Activated CD4-positive, CD25-positive, alpha-beta regulatory T cell treated with anti-CD3 and anti-CD28 coated beads, Interleukin-2, amount 50 U/mL, for 24 hours (primary cell): ENCODE measurements around the gene DCST1.
"Not testable (repeated sequence)": the region's sequence is repeated elsewhere in the genome, so short reads cannot be mapped to it uniquely, and the experiment has no call there.

Source experiments
- ATAC-seq, 2 donors: fragments of 150-1000 bp; cut with Tn5 transposase; one replicate each; pipeline ENCODE4 v1.10.0; 2021; ENCODE audit warnings: mild to moderate bottlenecking in 1 of 2, moderate library complexity in 1 of 2

DCST1 gene, protein sequence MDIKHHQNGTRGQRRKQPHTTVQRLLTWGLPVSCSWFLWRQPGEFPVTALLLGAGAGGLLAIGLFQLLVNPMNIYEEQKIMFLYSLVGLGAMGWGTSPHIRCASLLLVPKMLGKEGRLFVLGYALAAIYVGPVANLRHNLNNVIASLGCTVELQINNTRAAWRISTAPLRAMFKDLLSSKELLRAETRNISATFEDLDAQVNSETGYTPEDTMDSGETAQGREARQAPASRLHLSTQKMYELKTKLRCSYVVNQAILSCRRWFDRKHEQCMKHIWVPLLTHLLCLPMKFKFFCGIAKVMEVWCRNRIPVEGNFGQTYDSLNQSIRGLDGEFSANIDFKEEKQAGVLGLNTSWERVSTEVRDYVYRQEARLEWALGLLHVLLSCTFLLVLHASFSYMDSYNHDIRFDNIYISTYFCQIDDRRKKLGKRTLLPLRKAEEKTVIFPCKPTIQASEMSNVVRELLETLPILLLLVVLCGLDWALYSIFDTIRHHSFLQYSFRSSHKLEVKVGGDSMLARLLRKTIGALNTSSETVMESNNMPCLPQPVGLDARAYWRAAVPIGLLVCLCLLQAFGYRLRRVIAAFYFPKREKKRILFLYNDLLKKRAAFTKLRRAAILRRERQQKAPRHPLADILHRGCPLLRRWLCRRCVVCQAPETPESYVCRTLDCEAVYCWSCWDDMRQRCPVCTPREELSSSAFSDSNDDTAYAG

DNA sequence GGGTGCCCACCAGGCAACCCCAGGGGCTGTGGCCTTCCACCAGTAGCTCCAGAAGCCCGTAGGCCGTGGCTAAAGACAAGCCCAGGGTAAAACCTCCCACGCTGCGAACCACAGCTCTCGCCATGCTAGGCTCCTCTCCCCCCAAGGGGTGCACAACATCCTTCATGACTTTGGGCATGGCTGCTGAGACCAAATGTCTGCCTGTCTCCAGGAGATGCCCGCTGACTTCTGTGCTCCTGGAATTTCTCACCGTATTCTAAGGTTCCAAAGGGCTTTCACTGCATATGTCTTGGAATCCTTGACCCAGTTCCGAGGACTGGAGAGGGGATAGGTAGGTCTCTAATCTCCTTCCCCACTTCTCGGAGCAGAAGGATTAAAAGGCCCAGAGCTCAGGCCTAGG is at the start of gene DCST1, which contains the start of gene DCST2:
Gene DCST1, plus strand, starts transcription at position 301 of the 400 bp plus-strand sequence. CDS start 213 bp downstream, outside the sequence.
Gene DCST2, minus strand, starts transcription at position 258 of the 400 bp plus-strand sequence. Its CDS starts 80 bp downstream, at position 178.
- ATAC-seq, result no peak

DNA sequence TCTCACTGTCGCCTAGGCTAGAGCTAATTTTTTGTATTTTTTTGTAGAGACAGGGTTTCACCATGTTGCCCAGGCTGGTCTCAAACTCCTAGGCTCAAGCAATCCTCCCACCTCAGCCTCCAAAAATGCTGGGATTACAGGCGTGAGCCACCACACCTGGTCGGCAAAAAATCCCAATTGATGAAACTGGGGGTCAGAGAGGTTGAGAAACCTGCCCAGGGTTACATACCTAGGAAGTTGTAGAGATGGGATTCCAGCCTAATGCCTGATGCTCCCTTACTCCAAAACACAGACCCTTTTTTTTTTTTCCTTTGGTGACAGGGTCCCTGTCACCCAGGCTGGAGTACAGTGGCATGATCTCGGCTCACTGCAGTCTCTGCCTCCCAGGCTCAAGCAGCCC is 46.9 kb upstream of the DCST1 start:
- ATAC-seq, result not testable (repeated sequence)

DNA sequence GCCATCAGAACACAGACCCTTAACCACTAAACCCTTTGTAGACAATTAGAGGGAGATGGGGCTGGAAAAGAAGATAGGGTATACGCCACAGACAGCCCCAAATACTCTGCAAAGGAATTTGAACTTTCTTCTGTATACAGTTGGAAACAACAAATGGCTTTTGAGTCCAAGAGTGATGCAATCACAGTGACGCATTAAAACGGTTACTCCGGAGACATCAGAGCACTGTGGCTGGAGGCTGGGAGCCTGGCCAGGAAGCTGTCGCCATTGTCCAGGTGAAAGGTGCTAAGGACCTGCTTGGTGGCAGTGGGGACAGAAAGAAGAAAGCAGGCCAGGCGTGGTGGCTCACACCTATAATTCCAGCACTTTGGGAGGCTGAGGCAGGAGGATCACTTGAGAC is 46.3 kb upstream of the DCST1 start:
- ATAC-seq, result no peak

DNA sequence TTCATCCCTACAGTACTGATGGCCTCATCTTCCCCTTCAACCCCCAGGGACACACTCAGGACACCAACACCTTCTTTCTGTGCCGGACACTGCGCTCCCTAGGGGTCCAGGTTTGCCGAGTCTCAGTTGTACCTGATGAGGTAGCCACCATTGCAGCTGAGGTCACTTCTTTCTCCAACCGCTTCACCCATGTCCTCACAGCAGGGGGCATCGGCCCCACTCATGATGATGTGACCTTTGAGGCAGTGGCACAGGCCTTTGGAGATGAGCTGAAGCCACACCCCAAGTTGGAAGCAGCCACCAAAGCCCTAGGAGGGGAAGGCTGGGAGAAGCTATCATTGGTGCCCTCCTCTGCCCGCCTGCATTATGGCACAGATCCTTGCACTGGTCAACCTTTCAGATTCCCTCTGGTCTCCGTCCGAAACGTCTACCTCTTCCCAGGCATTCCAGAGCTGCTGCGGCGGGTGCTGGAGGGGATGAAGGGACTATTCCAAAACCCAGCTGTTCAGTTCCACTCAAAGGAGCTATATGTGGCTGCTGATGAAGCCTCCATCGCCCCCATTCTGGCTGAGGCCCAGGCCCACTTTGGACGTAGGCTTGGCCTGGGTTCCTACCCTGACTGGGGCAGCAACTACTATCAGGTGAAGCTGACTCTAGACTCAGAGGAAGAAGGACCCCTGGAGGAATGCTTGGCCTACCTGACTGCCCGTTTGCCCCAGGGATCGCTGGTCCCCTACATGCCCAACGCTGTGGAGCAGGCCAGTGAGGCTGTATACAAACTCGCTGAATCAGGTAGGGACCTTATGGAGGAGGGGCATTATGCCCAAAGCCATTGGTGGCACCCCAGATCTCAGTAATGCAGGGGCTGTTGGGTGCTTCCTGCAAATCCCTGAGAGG is 45.3 kb upstream of the DCST1 start:
- ATAC-seq, result no peak

DNA sequence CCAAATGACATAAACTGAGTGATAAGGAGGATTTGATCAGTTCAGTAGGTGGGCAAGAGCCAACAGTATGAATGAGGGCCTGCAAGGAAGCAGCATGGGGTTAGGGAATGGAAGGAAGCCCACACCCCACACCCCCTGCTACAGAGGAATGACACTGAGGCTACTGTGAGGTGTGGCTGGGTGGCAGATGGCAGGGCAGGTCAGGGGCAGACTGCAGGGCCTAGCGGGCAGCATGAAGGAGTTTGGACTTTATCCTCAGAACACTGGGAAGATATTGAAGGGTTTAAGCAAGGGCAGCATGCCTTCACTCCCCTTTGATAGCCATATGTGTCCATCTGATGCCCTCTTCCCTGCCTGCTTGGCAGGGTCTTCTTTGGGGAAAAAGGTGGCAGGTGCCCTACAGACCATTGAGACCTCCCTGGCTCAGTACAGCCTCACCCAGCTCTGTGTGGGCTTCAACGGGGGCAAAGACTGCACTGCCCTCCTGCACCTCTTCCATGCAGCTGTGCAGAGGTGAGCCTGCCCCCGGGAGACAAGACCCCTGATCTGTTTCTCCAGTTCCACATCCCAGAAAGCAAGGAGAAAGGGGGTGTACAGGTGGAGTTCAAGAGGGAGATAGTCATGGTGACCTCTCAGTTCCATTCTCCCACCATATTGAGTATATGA is 44.3 kb upstream of the DCST1 start:
- no peak for ATAC-seq

DNA sequence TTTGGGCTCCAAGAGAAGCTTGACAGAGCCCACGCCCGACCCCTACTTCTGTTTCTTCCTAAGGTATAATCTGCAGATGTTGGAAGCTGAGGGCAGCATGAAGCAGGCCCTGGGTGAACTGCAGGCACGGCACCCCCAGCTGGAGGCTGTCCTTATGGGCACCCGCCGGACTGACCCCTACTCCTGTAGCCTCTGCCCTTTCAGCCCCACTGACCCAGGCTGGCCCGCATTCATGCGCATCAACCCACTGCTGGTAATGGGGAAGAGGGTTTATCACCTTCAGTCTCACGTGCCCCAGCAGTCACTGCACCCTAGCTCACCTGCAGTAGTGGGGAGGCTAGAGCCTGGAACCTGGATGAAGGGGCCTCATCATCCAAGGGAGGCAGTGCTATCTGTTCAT is 43.3 kb upstream of the DCST1 start:
- ATAC-seq, result no peak

DNA sequence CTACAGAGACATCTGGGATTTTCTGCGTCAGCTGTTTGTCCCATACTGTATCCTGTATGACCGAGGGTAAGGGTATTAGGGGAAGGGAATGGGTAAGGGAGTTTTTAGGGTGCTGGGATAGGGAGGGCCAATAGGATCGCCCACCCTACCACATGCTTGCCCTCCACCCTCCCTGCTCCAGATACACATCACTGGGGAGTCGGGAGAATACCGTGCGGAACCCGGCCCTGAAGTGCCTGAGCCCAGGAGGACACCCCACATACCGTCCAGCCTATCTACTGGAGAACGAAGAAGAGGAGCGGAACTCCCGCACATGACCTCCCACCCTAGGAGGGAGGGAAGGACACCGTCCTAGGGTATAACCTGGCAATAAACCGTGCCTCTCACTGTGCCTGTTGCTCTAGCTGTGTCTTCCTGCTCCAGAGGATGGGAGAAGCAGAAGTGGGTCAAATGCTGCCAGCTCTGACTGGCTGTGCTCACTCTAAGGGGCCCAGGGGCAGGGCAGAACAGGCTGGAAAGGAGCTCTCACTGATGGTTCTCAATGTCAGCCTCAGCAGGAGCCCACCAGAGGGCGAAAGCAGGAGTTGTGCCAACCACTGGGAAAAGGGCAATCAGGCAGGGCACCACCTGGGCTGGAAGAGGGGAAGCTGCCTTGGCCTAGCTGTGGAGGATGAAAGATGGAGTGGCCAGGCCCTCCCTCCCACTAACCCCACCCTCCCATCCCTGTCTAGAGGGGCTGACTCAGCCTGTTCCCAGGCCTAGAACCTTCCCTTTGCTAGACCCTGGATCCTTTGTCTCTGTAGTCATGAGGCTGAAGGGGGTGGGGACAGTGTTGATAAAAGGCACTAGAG is 40.7 kb upstream of the DCST1 start:
- no peak for ATAC-seq

DNA sequence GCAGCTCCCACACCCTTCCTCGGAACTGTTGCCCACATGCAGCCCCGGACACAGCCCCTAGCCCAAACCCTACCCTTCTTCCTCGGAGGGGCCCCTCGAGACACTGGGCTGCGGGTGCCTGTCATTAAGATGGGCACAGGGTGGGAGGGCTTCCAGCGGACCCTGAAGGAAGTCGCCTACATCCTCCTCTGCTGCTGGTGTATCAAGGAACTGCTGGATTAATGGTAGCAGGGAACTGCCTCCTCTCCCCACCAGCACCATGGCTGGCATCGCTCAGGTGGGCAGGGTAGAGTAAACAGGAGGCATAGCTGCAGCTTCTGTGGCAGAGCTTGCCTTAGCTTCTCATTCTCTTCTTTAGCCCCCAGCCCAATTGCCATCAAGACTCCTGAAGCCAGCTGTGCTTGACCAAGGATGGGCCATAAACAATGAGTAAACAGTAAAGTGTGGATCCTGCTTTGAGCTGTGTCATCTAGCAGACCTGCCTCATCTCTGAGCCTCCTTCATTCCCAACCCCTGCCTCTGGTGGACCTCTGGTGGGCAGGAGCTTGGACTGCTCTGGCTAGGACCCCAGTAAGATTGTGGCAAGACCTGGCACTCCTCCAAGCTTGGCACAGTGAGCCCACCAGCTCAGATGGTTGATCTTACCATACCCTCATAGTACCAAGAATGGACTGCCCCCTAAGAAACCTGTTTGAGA is 39.9 kb upstream of the DCST1 start, which contains the start of gene LENEP:
Gene LENEP, plus strand, starts transcription at position 15 of the 697 bp plus-strand sequence. Its CDS starts 22 bp downstream, at position 37.
- ATAC-seq, result no peak

DNA sequence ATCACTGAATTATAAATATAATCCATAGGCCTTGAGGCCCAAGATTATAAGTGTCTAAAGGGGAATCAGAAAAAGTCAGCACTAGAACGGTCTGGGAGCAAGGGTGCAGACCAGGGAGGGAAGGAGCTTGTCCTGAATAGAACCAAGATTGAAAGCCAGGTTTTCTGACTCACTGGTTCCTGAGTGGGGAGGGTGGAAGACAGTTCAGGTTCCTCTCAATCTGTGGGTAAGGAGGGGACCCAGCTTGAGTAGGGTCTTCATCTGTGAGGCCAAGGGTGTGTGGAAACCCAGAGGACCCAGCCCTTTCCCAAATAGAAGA is 39.4 kb upstream of the DCST1 start:
- ATAC-seq, result no peak

DNA sequence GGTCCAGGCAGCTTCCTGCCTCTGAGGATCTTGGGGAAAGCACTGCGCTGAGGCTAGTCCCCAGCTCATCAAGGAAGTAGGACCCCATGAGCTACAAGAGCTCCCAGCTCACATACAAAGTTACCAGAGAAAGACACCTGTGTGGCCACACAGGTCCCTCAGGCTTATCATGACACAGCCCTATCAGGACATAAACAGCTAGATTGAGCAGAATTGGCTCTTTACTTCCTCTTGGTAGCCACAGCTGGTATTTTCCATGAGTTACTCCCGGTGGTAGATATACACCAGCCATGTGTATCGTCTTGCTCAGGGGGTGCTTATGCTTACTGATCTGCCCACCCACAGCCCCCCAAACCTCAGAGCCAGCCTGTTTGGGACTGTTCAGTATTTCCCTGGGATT is 39.0 kb upstream of the DCST1 start:
- ATAC-seq, result no peak

DNA sequence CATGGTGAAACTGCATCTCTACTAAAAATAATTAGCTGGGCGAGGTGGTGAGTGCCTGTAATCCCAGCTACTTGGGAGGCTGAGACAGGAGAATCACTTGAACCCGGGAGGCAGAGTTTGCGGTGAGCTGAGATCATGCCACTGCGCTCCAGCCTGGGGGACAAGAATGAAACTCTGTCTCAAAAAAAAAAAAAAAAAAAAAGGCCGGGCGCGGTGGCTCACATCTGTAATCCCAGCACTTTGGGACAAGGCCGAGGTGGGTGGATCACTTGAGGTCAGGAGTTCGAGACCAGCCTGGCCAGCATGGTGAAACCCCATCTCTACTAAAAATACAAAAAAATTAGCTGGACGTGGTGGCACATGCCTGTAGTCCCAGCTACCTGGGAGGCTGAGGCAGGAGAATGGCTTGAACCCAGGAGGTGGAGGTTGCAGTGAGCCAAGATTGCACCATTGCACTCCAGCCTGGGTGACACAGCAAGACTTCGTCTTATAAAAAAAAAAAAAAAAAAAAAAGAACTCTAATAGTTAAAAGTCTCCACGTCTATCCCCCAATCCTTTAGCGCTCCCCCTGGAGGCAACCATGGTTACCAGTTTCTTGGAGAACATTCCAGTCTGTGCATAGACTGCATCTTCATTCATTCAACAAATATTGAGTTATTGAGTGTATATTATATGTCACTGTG is 38.2 kb upstream of the DCST1 start:
- ATAC-seq, result not testable (repeated sequence)

DNA sequence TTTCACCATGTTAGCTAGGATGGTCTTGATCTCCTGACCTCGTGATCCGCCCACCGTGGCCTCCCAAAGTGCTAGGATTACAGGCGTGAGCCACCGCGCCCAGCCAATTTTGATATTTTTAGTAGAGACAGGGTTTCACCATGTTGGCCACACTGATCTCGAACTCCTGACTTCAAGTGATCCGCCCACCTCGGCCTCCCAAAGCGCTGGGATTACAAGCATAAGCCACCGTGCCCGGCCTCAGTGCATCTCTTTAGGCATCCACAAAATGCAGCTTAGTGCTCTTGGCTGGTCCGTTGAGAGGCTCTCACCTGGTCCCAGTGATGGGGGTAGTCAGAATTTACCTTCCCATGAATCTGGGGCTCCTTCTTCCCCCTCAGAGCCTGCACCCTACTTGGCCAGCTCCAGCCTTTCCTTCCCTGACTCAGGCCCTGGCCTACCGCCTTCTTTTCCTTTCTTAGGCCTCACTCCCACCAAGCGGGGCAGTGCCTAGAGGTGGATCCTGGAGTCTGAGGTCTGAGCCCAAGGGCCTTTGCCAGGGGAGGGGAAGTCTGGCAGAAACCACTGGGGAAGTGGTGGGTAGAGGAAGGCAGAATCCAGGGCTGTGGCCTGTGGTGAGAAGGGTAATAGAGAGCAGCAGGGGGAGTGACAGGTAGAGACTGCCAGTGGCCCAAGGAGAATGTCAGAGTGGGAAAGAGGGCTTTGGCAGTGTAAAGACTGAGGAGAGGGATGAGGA is 36.5 kb upstream of the DCST1 start:
- ATAC-seq, result no peak

DNA sequence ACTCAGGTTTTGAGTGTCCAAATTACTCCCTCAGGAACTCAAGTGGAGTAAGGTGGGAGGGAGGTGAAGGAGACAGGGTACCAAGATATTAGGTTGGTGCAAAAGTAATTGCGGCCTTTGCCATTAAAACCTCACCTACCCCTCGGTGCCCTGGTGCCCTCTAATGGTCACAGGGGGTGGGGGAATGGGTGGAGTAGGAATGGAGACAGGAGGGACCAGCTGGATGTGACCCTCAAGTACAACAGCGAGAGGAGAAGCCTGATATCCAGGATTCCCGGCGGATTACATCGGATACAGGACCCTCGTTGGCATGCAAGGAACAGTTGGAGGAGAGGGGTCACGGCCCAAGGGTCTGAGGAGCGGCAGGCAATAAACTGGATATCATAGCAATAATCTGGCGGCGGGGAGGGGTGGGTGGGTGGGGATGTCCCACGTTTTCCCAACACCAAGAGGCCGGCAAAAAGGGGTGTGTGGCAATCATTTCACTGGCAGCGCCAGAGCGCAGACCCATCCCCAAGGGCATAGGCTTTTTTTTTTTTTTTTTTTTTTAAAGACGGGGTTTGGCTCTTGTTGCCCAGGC is 35.3 kb upstream of the DCST1 start:
- no peak for ATAC-seq

DNA sequence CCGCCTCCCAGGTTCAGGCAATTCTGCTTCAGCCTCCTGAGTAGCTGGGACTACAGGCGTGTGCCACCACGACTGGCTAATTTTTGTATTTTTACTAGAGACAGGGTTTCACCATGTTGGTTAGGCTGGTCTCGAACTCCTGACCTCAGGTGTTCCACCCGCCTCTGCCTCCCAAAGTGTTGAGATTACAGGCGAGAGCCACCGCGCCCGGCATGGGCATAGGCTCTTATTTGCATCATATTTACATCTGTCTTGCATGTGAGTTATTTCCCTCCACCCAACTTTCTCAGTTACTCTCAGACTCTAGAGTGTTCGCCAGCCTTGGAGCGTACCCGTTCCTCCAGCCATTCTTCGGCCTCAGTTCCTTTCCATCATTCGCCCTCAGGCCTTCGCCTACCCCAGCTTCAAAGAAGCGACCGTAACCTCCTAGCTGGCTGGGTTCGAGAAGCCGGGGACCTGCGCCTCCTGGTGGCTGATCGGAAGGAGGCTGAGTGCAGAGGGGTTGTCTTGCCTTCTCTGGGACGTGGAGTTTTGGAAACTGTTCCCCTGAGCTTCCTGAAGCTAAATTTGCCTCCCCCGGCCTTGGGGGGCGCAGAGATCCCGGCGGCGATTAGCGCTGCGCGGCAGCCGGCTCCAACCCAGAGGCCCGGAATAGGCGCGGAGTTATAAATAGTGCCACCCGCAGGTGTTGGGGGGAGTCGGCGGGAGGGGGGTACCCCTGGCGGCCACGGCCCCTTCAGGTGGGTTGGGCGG is 34.6 kb upstream of the DCST1 start:
- ATAC-seq, result peak in 1 of 2 donors; percentile 7

DNA sequence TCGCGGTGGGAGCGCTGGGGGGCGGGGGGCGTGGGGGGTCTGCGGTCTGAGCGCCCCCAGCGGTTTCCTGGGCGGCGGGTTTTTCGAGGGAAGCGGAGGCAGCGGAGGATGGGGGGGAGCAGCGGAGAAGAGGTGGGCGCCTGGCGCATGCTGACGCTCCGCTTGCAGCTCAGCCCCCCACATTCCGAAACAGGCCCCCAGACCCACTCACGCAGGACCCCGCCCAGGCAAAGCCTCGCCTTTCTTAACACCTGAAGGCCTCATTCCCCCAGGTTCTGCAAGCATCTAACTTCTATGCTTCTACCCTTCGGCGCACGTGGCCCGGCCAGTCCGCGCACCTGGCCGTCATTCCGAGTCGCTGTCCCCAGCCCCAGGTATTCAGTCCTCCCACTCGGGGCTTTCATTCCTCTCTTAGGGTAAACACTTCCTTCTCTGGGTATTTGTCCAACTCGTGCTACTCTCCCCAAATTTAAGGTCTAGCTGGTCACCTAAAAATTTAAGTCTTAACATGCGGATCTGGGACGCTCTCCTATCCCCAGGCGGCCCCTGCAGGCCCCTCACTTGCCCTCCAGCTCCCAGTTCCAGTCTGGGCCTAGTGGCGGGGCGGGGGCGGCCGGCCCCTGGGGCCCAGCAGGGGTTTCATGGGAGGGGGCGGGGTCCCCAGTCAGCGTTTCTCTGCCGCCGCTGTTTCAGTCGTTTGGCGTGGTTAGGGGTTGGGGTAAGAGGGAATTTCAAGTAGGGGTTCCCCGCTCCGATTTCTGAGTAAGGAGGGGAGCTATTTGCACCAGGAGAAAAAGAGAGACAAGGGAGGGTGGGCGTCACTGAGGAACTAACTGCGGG is 33.8 kb upstream of the DCST1 start:
- no peak for ATAC-seq

DNA sequence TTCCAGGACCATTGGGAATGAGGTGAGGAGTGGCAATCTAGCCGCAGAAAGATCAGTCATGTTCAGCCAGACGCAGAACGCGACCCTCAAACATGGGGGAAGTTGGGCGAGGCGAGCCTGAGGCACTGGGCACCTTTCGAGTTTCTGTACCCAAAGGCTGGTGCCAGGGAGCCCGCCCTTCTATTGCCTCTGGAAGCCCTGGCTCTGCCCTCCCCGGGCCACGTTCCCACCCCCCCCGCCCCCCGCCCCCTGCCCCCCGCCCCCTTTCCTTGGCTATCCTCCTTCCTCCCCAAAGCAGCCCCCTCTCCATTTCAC is 33.3 kb upstream of the DCST1 start:
- no peak for ATAC-seq

DNA sequence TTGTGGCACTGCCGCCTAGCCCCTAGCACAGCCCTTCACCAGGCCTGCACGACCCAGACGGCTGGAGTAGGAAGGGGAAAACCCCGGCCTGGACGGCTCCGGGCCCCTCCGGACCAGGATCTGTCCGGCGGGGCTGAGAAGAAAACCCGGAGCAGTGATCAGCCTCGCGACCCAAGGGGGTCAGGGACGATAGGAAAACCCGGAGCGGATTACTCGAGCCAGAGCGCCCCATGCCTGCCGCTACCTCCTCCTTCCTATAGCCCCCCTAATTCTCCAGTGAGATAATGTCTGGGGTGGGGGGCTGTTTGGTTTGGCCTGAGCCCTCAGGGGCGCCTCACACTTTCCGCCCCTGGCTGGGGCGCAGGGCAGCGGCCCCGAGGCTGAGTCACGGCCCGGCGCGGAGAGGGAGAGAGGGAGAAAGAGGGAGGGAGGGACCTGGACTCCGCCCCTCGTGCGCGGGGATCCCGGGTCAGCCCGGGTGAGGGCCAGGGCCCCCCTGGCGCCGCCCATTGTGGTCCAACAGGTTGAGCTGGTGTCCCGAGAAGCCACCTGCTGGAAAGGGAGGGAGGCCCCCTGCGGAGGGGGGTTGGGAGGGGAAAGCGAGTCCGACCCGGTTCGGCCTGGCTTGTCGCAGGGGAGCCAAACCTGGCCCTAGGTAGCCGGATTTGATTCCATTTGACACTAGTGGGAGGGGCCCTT is 32.7 kb upstream of the DCST1 start:
- peak; percentile 48 to 51 for ATAC-seq
